OCI-LY7 (cell line): Measurements from ENCODE around the gene KRTAP13-1. TPM values are rescaled to one million over a fixed set of nuclear protein-coding genes. Genes with fewer than 3 reads are reported as not detected.

Experiments used
- BruUV-seq: library from RNA; stranded (reverse); fragments of 400-500 nt; replicated peaks from 2 replicates; lab custom pipeline; 2021; lab: Mats Ljungman, UMichigan
- CTCF ChIA-PET: fragments of 300-600 bp; sonication (Branson Sonifier 250); formaldehyde crosslinking; loops from one replicate; lab custom pipeline; 2022; ENCODE audit warnings: antibody characterized with exemption; ENCODE audit not compliant: unreplicated experiment; lab: Charles Lee
- POLR2A ChIA-PET: fragments of 300-600 bp; sonication (Branson Sonifier 250); formaldehyde crosslinking; loops from one replicate; lab custom pipeline; 2022; ENCODE audit warnings: antibody characterized with exemption; lab: Charles Lee
- DNase-seq: peaks from one replicate; pipeline ENCODE4 v3.0.0-alpha.2; 2015; ENCODE audit warnings: low spot score
- H2AFZ ChIP-seq: fragments of 200-600 bp; sonication (generic), shearing (Covaris generic); 2 replicates; pipeline ENCODE4 v1.6.1; 2014; ENCODE audit warnings: mild to moderate bottlenecking, antibody characterized with exemption, low read length, moderate library complexity
- H3K27ac ChIP-seq: fragments of 200-600 bp; sonication (generic); 2 replicates; pipeline ENCODE4 v1.5.1; 2014; ENCODE audit warnings: mixed run types, low read depth, mild to moderate bottlenecking, moderate library complexity, low read length, inconsistent platforms; ENCODE audit not compliant: poor library complexity, severe bottlenecking
- H3K36me3 ChIP-seq: fragments of 200-600 bp; sonication (generic); 2 replicates; pipeline ENCODE4 v1.6.1; 2014; ENCODE audit warnings: mild to moderate bottlenecking, antibody characterized with exemption, low read length, moderate library complexity, mixed read lengths; ENCODE audit not compliant: insufficient read depth
- H3K4me1 ChIP-seq: fragments of 200-600 bp; sonication (generic); 2 replicates; pipeline ENCODE4 v1.5.1; 2014; ENCODE audit warnings: mild to moderate bottlenecking, low read length; ENCODE audit not compliant: insufficient read depth, poor library complexity, severe bottlenecking
- H3K4me2 ChIP-seq: fragments of 200-600 bp; sonication (generic); 2 replicates; pipeline ENCODE4 v1.6.1; 2014; ENCODE audit warnings: mild to moderate bottlenecking, low read length
- H3K4me3 ChIP-seq: fragments of 200-600 bp; sonication (generic); 2 replicates; pipeline ENCODE4 v1.5.1; 2014; ENCODE audit warnings: mild to moderate bottlenecking, low read depth, low read length; ENCODE audit not compliant: poor library complexity, severe bottlenecking
- H3K79me2 ChIP-seq: fragments of 200-600 bp; sonication (generic); 2 replicates; pipeline ENCODE4 v1.6.1; 2016; ENCODE audit warnings: low read depth, mild to moderate bottlenecking, low read length, moderate library complexity, mixed read lengths; ENCODE audit not compliant: insufficient read depth
- H3K9me2 ChIP-seq: fragments of 200-600 bp; sonication (generic); 2 replicates; pipeline ENCODE4 v1.6.1; 2016; ENCODE audit warnings: mild to moderate bottlenecking, low read length, mixed read lengths; ENCODE audit not compliant: insufficient read depth
- H3K9me3 ChIP-seq: fragments of 200-600 bp; sonication (generic); 2 replicates; pipeline ENCODE4 v1.6.1; 2014; ENCODE audit warnings: mild to moderate bottlenecking, mixed run types, low read length, mixed read lengths
- H4K20me1 ChIP-seq: fragments of 200-600 bp; sonication (generic); 2 replicates; pipeline ENCODE4 v1.6.1; 2014; ENCODE audit warnings: mild to moderate bottlenecking, antibody characterized with exemption, low read length, moderate library complexity, mixed read lengths; ENCODE audit not compliant: insufficient read depth
- CTCF ChIP-seq: fragments of 200-600 bp; sonication (generic); conservative IDR thresholded peaks from 2 replicates; pipeline ENCODE4 v1.5.1; 2014; ENCODE audit warnings: mild to moderate bottlenecking, antibody characterized with exemption, low read length, moderate library complexity, mixed read lengths
- EZH2phosphoT487 ChIP-seq: fragments of 200-600 bp; sonication (generic); IDR thresholded peaks from 2 replicates; pipeline ENCODE4 v1.6.1; 2018; ENCODE audit warnings: low read depth, borderline replicate concordance, mild to moderate bottlenecking, mixed run types, antibody characterized with exemption, low read length, moderate library complexity, mixed read lengths
- intact Hi-C: fragments of 100-400 bp; cut with micrococcal nuclease; formaldehyde crosslinking; loops from one replicate; pipeline ENCODE4 v1.10.0; 2022; ENCODE audit not compliant: unreplicated experiment
- total RNA-seq, 2 experiments: library from RNA; depleted of rRNA in 1 of 2; stranded (reverse); fragments of >200 nt in 1 of 2; shearing (Covaris generic) in 1 of 2; gene quantifications; 2 replicates each; pipeline ENCODE4 v1.2.3, GENCODE V29; 2014 to 2022

KRTAP13-1 gene
- total RNA-seq, 2 experiments from 2014 or later, result not detected

- H3K9me3 ChIP-seq, result no peaks in the 10 kb centered on the region
- intact Hi-C loops, result no loop called here
- DNase-seq, result no peak
- TF ChIP-seq CTCF (no peak), EZH2phosphoT487 (no peak)
- no peak within 1 kb of the TSS for H2AFZ ChIP-seq
- H3K4me3 ChIP-seq, result no peak within 1 kb of the TSS
- H3K27ac ChIP-seq, result no peak within 1 kb of the TSS
- POLR2A ChIA-PET, result interaction anchor here (1.0 to 1.1 kb wide), 2 partner anchors 15 to 197 kb away, joined by 3 to 5 read pairs; no protein-coding TSS in a partner anchor
- no peaks in the 10 kb centered on the region for H3K4me1 ChIP-seq
- H3K9me2 ChIP-seq, result no peaks in the 10 kb centered on the region
- no TSS peak for BruUV-seq
- H3K79me2 ChIP-seq, result no peaks in the 10 kb centered on the region
- H3K4me2 ChIP-seq, result no peak within 1 kb of the TSS
- H4K20me1 ChIP-seq, result no peaks in the 10 kb centered on the region
- CTCF ChIA-PET, result no interaction called here
- no peaks in the 10 kb centered on the region for H3K36me3 ChIP-seq
These were observed 23.6 kb upstream of the KRTAP13-1 start, which contains the start of gene KRTAP13-2 for GRCh38 chr21:30372139-30372770. Gene KRTAP13-2, minus strand, starts transcription at chr21:30372271. Its CDS starts 58 bp downstream, at chr21:30372213.

- POLR2A ChIA-PET, result no interaction called here
- no peak overlapping the region for H2AFZ ChIP-seq
- intact Hi-C loops, result no loop called here
- CTCF ChIA-PET, result no interaction called here
- H3K9me3 ChIP-seq, result no peaks in the 10 kb centered on the region
- no peaks in the 10 kb centered on the region for H4K20me1 ChIP-seq
- H3K4me2 ChIP-seq, result no peak overlapping the region
- no peak for TF ChIP-seq EZH2phosphoT487
- TF ChIP-seq CTCF, result no peak
- H3K36me3 ChIP-seq, result no peaks in the 10 kb centered on the region
- H3K4me3 ChIP-seq, result no peak overlapping the region
- H3K4me1 ChIP-seq, result no peaks in the 10 kb centered on the region
- H3K27ac ChIP-seq, result no peak overlapping the region
- H3K79me2 ChIP-seq, result no peaks in the 10 kb centered on the region
- DNase-seq, result no peak
- H3K9me2 ChIP-seq, result no peaks in the 10 kb centered on the region
- BruUV-seq, result no TSS peak
These were observed 13.6 kb upstream of the KRTAP13-1 start for GRCh38 chr21:30382201-30382600.

GRCh38 chr21:30391492-30392025 is 4.3 kb upstream of the KRTAP13-1 start:
- H2AFZ ChIP-seq, result no peak overlapping the region
- POLR2A ChIA-PET, result no interaction called here
- H3K9me2 ChIP-seq, result no peaks in the 10 kb centered on the region
- CTCF ChIA-PET, result no interaction called here
- H4K20me1 ChIP-seq, result no peaks in the 10 kb centered on the region
- H3K4me3 ChIP-seq, result no peak overlapping the region
- intact Hi-C loops, result no loop called here
- no peaks in the 10 kb centered on the region for H3K36me3 ChIP-seq
- TF ChIP-seq EZH2phosphoT487 (no peak), CTCF (no peak)
- no peak for DNase-seq
- no peaks in the 10 kb centered on the region for H3K9me3 ChIP-seq
- no peak overlapping the region for H3K4me2 ChIP-seq
- BruUV-seq, result no TSS peak
- no peak overlapping the region for H3K27ac ChIP-seq
- H3K79me2 ChIP-seq, result no peaks in the 10 kb centered on the region
- no peaks in the 10 kb centered on the region for H3K4me1 ChIP-seq
